Neural cell (in vitro differentiated cells): Measurements from ENCODE around the gene SF3B2. TPM values are rescaled to one million over a fixed set of nuclear protein-coding genes. Genes with fewer than 3 reads are reported as not detected.
A peak's percentile ranks its signal among the peaks of the same experiment; 100 is the strongest.

Experiments used
- H2AFZ ChIP-seq: fragments of 200-600, 300-800 bp; sonication (generic), shearing (Covaris generic); 2 replicates; pipeline ENCODE4 v1.6.0; 2014; ENCODE audit warnings: low read depth, mild to moderate bottlenecking, antibody characterized with exemption, low read length, moderate library complexity
- H3F3A ChIP-seq: fragments of 200-600 bp; shearing (Covaris generic); 2 replicates; pipeline ENCODE4 v1.6.1; 2016; ENCODE audit warnings: mild to moderate bottlenecking, moderate library complexity, mixed read lengths, antibody characterized with exemption, low read length; ENCODE audit not compliant: insufficient read depth, poor library complexity, severe bottlenecking
- H3K27ac ChIP-seq: fragments of 200-600, 300-800 bp; sonication (generic), shearing (Covaris generic); 2 replicates; pipeline ENCODE4 v1.5.1; 2014; ENCODE audit warnings: mild to moderate bottlenecking, low read length, moderate library complexity
- H3K27me3 ChIP-seq: fragments of 300-800, 200-600 bp; sonication (generic), shearing (Covaris generic); 2 replicates; pipeline ENCODE4 v1.6.0; 2014; ENCODE audit warnings: mild to moderate bottlenecking, low read depth, low read length, moderate library complexity; ENCODE audit not compliant: insufficient read depth
- H3K36me3 ChIP-seq: fragments of 300-800, 200-600 bp; sonication (generic), shearing (Covaris generic); 2 replicates; pipeline ENCODE4 v1.5.1; 2014; ENCODE audit warnings: mild to moderate bottlenecking, antibody characterized with exemption, low read length, moderate library complexity; ENCODE audit not compliant: insufficient read depth
- H3K4me2 ChIP-seq: fragments of 300-800, 200-600 bp; sonication (generic), shearing (Covaris generic); 2 replicates; pipeline ENCODE4 v1.6.0; 2014; ENCODE audit warnings: mild to moderate bottlenecking, low read length
- H3K4me3 ChIP-seq: fragments of 300-800, 200-600 bp; sonication (generic), shearing (Covaris generic); 2 replicates; pipeline ENCODE4 v1.5.1; 2014; ENCODE audit warnings: mild to moderate bottlenecking, low read length, moderate library complexity
- H3K79me2 ChIP-seq: fragments of 200-600 bp; shearing (Covaris generic); replicated peaks from 2 replicates; pipeline ENCODE4 v1.6.0; 2014; ENCODE audit warnings: mild to moderate bottlenecking, low read length, moderate library complexity; ENCODE audit not compliant: insufficient read depth
- H3K9ac ChIP-seq: fragments of 300-800, 200-600 bp; sonication (generic), shearing (Covaris generic); 2 replicates; pipeline ENCODE4 v1.6.1; 2016; ENCODE audit warnings: mild to moderate bottlenecking, low read length, mixed read lengths
- H3K9me2 ChIP-seq: fragments of 200-600 bp; shearing (Covaris generic); 2 replicates; pipeline ENCODE4 v1.6.1; 2016; ENCODE audit warnings: mild to moderate bottlenecking, low read length, mixed read lengths; ENCODE audit not compliant: insufficient read depth
- H3K9me3 ChIP-seq: fragments of 200-600, 300-800 bp; sonication (generic), shearing (Covaris generic); 2 replicates; pipeline ENCODE4 v1.6.1; 2016; ENCODE audit warnings: mild to moderate bottlenecking, mixed run types, low read length, moderate library complexity, mixed read lengths
- H4K20me1 ChIP-seq: fragments of 200-600 bp; shearing (Covaris generic); 2 replicates; pipeline ENCODE4 v1.6.1; 2016; ENCODE audit warnings: mild to moderate bottlenecking, mixed run types; ENCODE audit not compliant: insufficient read depth
- EP300 ChIP-seq: fragments of 450-650 bp; conservative IDR thresholded peaks from 2 replicates; pipeline ENCODE4 v1.6.1; 2014; ENCODE audit warnings: antibody characterized with exemption, mild to moderate bottlenecking, moderate library complexity; ENCODE audit not compliant: poor library complexity, severe bottlenecking
- MXI1 ChIP-seq: fragments of 450-650 bp; conservative IDR thresholded peaks from 2 replicates; pipeline ENCODE4 v1.6.1; 2014; ENCODE audit warnings: antibody characterized with exemption, mild to moderate bottlenecking; ENCODE audit not compliant: poor library complexity, severe bottlenecking
- POLR2AphosphoS5 ChIP-seq: IDR thresholded peaks from 2 replicates; pipeline ENCODE4 v1.6.1; 2012
- RAD21 ChIP-seq: fragments of 450-650 bp; conservative IDR thresholded peaks from 2 replicates; pipeline ENCODE4 v1.6.1; 2014; ENCODE audit warnings: antibody characterized with exemption, mild to moderate bottlenecking, moderate library complexity
- TAF1 ChIP-seq: IDR thresholded peaks from 2 replicates; pipeline ENCODE4 v1.6.1; 2012; ENCODE audit warnings: low read depth
- polyA plus RNA-seq: library from polyadenylated mRNA; depleted of rRNA; stranded (reverse); fragments of >200 nt; gene quantifications from 2 replicates; pipeline ENCODE4 v1.2.3, GENCODE V29; 2014
- TF ChIP-seq, protein P1 (sequence below): IDR thresholded peaks from 2 replicates; pipeline ENCODE4 v1.6.1; 2012; ENCODE audit warnings: borderline replicate concordance
- TF ChIP-seq, protein P2 (sequence below): fragments of 450-650 bp; IDR thresholded peaks from 2 replicates; pipeline ENCODE4 v1.5.1; 2014; ENCODE audit warnings: antibody characterized with exemption, mild to moderate bottlenecking, moderate library complexity; ENCODE audit not compliant: poor library complexity, severe bottlenecking

Gene SF3B2
- polyA plus RNA-seq, 1 donor from 2014 or later = 121 TPM

DNA sequence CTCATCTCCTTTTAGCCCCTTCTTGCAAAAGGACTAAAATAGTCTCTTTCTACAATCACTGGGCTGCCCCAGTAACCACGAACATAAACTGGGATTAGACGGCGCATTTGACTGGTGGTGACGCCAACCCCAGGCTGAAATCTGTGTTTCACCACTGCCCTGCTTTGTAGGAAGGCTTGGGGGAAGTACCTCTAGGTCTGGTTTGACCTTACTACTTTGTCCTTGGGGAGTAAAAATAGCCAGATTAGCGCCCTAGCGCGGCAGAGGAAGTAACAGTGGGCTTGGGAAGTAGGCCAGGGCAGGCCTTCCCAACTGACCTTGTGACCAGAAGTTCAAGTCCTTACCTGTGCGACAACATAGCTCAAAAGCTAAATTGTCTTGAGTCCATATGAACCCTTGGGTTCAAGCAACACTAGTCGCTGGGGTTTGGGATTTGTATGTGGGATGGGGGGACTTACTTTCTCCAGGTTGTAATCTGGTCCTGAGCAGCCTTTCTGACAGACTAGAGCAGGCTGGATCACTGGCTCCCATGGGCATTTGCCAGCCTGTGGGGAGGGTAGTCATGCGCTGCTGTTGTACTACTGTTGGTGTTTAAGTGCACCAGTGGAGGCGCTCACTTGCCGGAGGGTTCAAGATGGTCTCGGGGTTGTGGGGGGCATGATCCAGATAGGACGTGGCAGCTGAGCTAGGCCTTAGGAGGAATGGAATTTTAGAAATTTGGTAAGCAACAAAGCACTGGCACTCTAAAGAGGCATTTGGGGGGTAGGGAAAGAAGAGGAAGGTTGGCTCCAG lies 17.0 kb downstream of the SF3B2 start:
- peak overlapping the region; percentile 8 for H3K27ac ChIP-seq
- peaks cover 27% of the 10 kb centered on the region for H3K79me2 ChIP-seq
- TF ChIP-seq EP300 (no peak), POLR2AphosphoS5 (no peak), TAF1 (no peak), RAD21 (no peak), MXI1 (no peak)
- TF ChIP-seq, protein P1, sequence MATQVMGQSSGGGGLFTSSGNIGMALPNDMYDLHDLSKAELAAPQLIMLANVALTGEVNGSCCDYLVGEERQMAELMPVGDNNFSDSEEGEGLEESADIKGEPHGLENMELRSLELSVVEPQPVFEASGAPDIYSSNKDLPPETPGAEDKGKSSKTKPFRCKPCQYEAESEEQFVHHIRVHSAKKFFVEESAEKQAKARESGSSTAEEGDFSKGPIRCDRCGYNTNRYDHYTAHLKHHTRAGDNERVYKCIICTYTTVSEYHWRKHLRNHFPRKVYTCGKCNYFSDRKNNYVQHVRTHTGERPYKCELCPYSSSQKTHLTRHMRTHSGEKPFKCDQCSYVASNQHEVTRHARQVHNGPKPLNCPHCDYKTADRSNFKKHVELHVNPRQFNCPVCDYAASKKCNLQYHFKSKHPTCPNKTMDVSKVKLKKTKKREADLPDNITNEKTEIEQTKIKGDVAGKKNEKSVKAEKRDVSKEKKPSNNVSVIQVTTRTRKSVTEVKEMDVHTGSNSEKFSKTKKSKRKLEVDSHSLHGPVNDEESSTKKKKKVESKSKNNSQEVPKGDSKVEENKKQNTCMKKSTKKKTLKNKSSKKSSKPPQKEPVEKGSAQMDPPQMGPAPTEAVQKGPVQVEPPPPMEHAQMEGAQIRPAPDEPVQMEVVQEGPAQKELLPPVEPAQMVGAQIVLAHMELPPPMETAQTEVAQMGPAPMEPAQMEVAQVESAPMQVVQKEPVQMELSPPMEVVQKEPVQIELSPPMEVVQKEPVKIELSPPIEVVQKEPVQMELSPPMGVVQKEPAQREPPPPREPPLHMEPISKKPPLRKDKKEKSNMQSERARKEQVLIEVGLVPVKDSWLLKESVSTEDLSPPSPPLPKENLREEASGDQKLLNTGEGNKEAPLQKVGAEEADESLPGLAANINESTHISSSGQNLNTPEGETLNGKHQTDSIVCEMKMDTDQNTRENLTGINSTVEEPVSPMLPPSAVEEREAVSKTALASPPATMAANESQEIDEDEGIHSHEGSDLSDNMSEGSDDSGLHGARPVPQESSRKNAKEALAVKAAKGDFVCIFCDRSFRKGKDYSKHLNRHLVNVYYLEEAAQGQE = no peak
- TF ChIP-seq, protein P2, sequence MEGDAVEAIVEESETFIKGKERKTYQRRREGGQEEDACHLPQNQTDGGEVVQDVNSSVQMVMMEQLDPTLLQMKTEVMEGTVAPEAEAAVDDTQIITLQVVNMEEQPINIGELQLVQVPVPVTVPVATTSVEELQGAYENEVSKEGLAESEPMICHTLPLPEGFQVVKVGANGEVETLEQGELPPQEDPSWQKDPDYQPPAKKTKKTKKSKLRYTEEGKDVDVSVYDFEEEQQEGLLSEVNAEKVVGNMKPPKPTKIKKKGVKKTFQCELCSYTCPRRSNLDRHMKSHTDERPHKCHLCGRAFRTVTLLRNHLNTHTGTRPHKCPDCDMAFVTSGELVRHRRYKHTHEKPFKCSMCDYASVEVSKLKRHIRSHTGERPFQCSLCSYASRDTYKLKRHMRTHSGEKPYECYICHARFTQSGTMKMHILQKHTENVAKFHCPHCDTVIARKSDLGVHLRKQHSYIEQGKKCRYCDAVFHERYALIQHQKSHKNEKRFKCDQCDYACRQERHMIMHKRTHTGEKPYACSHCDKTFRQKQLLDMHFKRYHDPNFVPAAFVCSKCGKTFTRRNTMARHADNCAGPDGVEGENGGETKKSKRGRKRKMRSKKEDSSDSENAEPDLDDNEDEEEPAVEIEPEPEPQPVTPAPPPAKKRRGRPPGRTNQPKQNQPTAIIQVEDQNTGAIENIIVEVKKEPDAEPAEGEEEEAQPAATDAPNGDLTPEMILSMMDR = peak; percentile 30
- no peak overlapping the region for H2AFZ ChIP-seq
- H3K9ac ChIP-seq = peak overlapping the region; percentile 62
- H3K4me3 ChIP-seq = peak overlapping the region; percentile 69
- peaks cover 8% of the 10 kb centered on the region for H3K36me3 ChIP-seq
- peaks cover 4% of the 10 kb centered on the region for H3F3A ChIP-seq
- H3K9me3 ChIP-seq = no peaks in the 10 kb centered on the region
- no peak overlapping the region for H3K4me2 ChIP-seq
- no peaks in the 10 kb centered on the region for H3K27me3 ChIP-seq
- H4K20me1 ChIP-seq = no peaks in the 10 kb centered on the region
- no peaks in the 10 kb centered on the region for H3K9me2 ChIP-seq

DNA sequence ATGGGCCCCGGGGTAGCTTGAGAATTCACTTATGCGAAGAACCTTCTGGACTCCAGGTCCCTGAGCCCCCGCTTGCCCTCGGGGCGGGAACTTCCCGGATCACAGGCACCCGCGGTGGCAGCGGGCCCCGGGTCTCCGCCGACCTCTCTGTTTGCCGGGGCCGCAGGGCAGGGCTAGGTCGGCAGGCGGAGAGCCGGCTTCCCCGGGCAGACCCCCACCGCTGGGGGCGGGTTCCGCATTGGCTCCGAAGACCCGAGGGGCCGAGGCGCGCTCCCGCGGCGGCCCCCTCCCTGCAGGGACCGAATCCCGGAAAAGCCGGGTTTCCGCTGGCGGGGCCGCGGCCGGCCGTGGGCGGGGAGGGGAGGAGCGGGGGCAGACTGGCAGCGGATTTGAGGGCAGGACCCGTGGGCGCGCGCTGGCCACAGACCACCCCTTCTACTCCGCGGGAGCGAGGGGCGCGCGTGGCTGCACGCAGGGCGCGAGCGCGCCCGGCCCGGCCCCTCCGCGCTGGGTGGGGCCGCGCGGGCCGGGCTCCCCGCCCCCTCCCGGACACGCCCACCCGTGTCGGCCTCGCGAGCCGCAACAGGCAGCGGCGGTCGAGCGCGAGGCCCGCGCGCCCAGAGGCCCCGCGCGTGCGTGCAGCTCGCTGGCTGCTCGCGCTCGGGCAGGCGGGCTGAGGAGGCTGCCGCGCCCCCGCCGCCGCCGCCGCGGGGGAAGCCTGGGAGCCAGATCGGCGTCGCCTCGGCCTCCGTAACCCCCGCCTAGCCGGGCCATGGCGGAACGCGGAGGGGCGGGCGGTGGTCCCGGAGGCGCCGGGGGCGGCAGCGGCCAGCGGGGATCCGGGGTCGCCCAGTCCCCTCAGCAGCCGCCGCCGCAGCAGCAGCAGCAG lies 17.8 kb downstream of the SF3B2 start, which contains the start of gene PACS1:
PACS1 (plus strand) TSS at position 558 of the 889 bp plus-strand sequence; CDS start at position 773, 215 bp downstream.
- Histone ChIP-seq H3K4me2 (peak within 1 kb of the TSS; percentile 100), H3K9ac (peak within 1 kb of the TSS; percentile 75), H3K27ac (peak within 1 kb of the TSS; percentile 8), H3K4me3 (peak within 1 kb of the TSS; percentile 87), H3K9me2 (no peaks in the 10 kb centered on the region), H2AFZ (no peak within 1 kb of the TSS), H4K20me1 (no peaks in the 10 kb centered on the region), H3K9me3 (no peaks in the 10 kb centered on the region), H3K36me3 (peaks cover 11% of the 10 kb centered on the region), H3K27me3 (no peaks in the 10 kb centered on the region), H3K79me2 (peaks cover 24% of the 10 kb centered on the region), H3F3A (peaks cover 4% of the 10 kb centered on the region)
- TF ChIP-seq, protein P1 = peak; percentile 8
- TF ChIP-seq MXI1 (peak; percentile 52), POLR2AphosphoS5 (peak; percentile 59), EP300 (no peak), TAF1 (no peak), RAD21 (no peak)
- TF ChIP-seq, protein P2 = no peak
